Gastrocnemius medialis (tissue), 4 donors: ENCODE data around the gene THOP1. TPM values are rescaled to one million over a fixed set of nuclear protein-coding genes. Genes with fewer than 3 reads are reported as not detected.

Source experiments
- ATAC-seq, 2 donors: fragments of 150-250 bp; one replicate each; pipeline ENCODE4 v1.9.1; 2016
- DNase-seq, 2 donors: peaks; one replicate each; pipeline ENCODE4 v3.0.0-alpha.2; 2019
- H3K27ac ChIP-seq, 4 donors: fragments of 200-600 bp; sonication (generic); 1 replicate in 1 of 4; 2 replicates in 3 of 4; pipeline ENCODE4 v1.5.1; 2016 to 2018; ENCODE audit warnings: mild to moderate bottlenecking in 2 of 4, moderate library complexity in 1 of 4
- H3K27me3 ChIP-seq, 3 donors: fragments of 200-600 bp; sonication (generic) in 2 of 3; 1 replicate in 1 of 3; 2 replicates in 2 of 3; pipeline versions ENCODE4 v1.5.1 to v1.6.0; 2016 to 2019; ENCODE audit warnings: mild to moderate bottlenecking in 1 of 3, moderate library complexity in 1 of 3
- H3K36me3 ChIP-seq, 2 donors: fragments of 200-600 bp; sonication (generic) in 1 of 2; one replicate each; pipeline ENCODE4 v1.5.1; 2017 to 2018
- H3K4me1 ChIP-seq, 2 donors: fragments of 200-600 bp; sonication (generic) in 1 of 2; one replicate each; pipeline ENCODE4 v1.5.1; 2016 to 2017; ENCODE audit warnings: mild to moderate bottlenecking in 2 of 2
- H3K4me3 ChIP-seq, 4 donors: fragments of 200-600 bp; sonication (generic) in 3 of 4; 1 replicate in 1 of 4; 2 replicates in 3 of 4; pipeline ENCODE4 v1.5.1; 2016 to 2019; ENCODE audit warnings: mild to moderate bottlenecking in 2 of 4
- H3K9me3 ChIP-seq, 3 donors: fragments of 200-600 bp; sonication (generic) in 2 of 3; 1 replicate in 1 of 3; 2 replicates in 2 of 3; pipeline ENCODE4 v1.5.1; 2016 to 2019
- POLR2A ChIP-seq, 2 donors: fragments of 450-650 bp; IDR thresholded peaks; one replicate each; pipeline ENCODE4 v1.6.1; 2017; ENCODE audit warnings: antibody characterized with exemption in 2 of 2, mild to moderate bottlenecking in 2 of 2, moderate library complexity in 2 of 2
- in situ Hi-C, 4 donors: fragments of 200-750 bp; cut with MboI; loops; one replicate each; pipeline versions ENCODE4 v1.15.0 to v1.8.0; 2017; ENCODE audit warnings: low sequenced_read_pairs in 4 of 4
- intact Hi-C: fragments of 100-400 bp; cut with DNase I; formaldehyde crosslinking; loops from one replicate; pipeline ENCODE4 v1.15.1; 2023; ENCODE audit warnings: low total_unique reads
- total RNA-seq, 4 donors: library from RNA; depleted of rRNA; stranded (reverse); fragments of >200 nt; gene quantifications; one replicate each; pipeline versions ENCODE4 v1.1.0 to v1.2.3, GENCODE V29; 2016
- TF ChIP-seq, protein P1 (sequence below), 5 experiments: fragments of 450-650 bp in 3 of 5; fragments of 200-600 bp in 2 of 5; sonication (generic) in 2 of 5; IDR thresholded peaks in 4 of 5; conservative IDR thresholded peaks in 1 of 5; 1 replicate in 4 of 5; 2 replicates in 1 of 5; pipeline ENCODE4 v1.5.1; 2016 to 2019; ENCODE audit warnings: antibody characterized with exemption in 5 of 5, mild to moderate bottlenecking in 3 of 5, moderate library complexity in 3 of 5

THOP1 gene
- total RNA-seq, 4 donors from 2014 or later, result 31.5 to 114 (median 73.0) TPM

DNA sequence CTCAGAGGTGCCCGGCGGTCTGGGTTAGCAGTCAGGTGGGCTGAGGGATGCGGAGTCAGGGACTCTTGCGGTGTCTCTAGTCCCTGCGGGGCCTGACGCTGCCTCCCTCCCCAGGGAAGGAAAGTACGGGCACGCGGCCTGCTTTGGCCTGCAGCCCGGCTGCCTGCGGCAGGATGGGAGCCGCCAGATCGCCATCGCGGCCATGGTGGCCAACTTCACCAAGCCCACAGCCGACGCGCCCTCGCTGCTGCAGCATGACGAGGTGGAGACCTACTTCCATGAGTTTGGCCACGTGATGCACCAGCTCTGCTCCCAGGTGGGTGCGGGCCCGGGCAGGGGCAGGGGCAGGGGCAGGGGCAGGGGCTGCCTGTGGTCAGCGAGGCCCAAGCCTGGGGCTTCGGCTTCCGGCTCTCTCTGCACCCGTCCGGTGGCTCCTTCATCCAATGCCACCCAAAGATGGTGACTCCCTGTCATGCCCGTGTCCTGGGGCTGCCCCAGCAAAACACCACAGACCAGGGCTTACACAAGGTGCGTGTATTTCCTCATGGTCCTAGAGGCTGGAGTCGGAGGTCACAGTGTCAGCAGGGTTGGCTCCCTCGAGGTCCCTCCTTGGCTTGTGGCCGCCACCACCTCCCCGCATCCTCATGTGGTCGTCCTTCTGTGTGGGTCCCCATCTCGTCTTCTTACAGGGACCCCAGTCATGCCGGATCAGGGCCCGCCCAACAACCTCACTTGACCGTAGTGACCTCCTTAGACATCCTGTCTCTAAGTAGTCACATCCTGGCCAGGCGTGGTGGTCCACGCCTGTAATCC is 23.0 kb downstream of the THOP1 start:
- ATAC-seq (no peak), DNase-seq (no peak)
- Histone ChIP-seq H3K4me3 (no peak overlapping the region), H3K4me1 (no peaks in the 10 kb centered on the region), H3K36me3 (peaks cover 0 to 36% of the 10 kb centered on the region in 2 donors), H3K27ac (no peak overlapping the region), H3K27me3 (no peaks in the 10 kb centered on the region), H3K9me3 (no peaks in the 10 kb centered on the region)
- intact Hi-C loops (no loop called here), in situ Hi-C loops (no loop called here)
- TF ChIP-seq, protein P1, sequence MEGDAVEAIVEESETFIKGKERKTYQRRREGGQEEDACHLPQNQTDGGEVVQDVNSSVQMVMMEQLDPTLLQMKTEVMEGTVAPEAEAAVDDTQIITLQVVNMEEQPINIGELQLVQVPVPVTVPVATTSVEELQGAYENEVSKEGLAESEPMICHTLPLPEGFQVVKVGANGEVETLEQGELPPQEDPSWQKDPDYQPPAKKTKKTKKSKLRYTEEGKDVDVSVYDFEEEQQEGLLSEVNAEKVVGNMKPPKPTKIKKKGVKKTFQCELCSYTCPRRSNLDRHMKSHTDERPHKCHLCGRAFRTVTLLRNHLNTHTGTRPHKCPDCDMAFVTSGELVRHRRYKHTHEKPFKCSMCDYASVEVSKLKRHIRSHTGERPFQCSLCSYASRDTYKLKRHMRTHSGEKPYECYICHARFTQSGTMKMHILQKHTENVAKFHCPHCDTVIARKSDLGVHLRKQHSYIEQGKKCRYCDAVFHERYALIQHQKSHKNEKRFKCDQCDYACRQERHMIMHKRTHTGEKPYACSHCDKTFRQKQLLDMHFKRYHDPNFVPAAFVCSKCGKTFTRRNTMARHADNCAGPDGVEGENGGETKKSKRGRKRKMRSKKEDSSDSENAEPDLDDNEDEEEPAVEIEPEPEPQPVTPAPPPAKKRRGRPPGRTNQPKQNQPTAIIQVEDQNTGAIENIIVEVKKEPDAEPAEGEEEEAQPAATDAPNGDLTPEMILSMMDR (IDR thresholded peaks at IDR 0.05 in 4 of 5, conservative IDR thresholded peaks at IDR 0.05 in 1 of 5), result no peak
- no peak for TF ChIP-seq POLR2A (IDR thresholded peaks at IDR 0.05)

DNA sequence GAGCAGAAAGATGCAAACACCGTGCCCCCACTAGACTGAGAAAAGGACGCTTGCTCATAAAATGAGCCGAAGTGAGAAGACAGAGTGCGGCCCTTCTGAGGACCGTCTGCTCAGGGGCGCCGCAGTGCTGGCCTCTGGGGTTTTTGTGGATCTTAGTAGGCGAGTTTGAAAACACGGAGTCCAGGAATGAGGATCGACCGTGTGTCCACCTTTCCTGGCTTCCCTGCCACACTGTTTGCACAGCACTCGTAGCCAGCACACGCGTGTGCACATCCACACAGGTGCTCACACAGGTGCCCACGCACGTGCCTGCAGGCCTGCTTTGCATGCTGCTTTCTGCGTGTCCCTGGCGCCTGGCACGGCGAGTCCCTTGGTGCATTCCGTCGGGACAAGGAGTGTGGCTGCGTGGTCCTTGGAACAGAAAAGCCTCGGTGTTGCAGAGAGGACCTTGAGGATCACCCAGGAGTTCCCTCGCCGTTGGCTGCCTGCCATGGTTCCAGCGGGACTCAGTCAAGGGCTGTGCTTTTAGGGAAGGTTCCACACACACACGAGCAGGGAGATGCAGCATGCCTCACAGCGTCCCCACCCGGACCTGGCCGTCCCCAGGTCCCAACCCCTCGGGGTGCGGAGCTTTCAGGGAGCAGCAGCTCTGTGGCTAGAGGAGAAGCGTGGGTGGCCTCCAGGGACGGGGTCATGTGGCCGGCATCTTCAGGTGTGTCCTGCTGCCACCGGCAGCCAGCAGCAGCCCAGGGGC is 24.3 kb downstream of the THOP1 start:
- DNase-seq (no peak), ATAC-seq (no peak)
- no peak for TF ChIP-seq POLR2A (IDR thresholded peaks at IDR 0.05)
- TF ChIP-seq, protein P1 (IDR thresholded peaks at IDR 0.05 in 4 of 5, conservative IDR thresholded peaks at IDR 0.05 in 1 of 5), result no peak
- Histone ChIP-seq H3K27me3 (no peaks in the 10 kb centered on the region), H3K9me3 (no peaks in the 10 kb centered on the region), H3K4me1 (no peaks in the 10 kb centered on the region), H3K27ac (no peak overlapping the region), H3K36me3 (peaks cover 0 to 36% of the 10 kb centered on the region in 2 donors), H3K4me3 (no peak overlapping the region)
- intact Hi-C loops (no loop called here), in situ Hi-C loops (no loop called here)

DNA sequence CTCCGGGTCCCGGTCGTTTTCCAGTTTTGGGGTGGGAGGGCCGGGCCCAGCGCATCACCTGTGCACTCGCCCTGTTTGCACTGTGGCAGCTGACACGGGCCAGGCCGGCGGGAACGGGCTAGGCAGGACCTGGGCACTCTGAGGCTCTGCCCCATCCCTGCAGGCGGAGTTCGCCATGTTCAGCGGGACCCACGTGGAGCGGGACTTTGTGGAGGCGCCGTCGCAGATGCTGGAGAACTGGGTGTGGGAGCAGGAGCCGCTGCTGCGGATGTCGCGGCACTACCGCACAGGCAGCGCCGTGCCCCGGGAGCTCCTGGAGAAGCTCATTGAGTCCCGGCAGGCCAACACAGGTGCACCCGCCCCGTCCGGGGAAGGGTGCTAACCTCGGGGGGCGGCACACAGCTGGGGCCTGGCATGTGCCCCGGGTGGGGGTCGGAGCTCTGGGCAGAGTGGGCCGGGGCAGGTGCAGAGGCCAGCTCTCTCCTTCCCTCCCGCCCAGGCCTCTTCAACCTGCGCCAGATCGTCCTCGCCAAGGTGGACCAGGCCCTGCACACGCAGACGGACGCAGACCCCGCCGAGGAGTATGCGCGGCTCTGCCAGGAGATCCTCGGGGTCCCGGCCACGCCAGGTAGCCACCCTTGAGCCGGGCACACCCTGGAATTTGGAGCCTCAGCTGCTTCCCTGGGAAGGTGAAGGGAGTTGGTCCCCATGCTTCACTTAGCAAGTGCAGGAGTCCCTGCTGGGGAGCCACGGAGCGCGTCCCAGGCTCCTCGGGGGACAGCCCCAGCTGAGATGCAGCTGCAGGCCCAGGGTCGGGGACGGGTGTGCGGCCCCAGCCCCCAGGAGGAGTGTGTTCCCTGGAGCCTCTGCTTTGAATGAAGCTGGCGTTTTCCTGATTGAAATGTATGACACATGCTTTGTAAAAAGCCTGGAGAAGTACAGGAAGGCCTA is 25.1 kb downstream of the THOP1 start:
- no peak overlapping the region for H3K27ac ChIP-seq
- intact Hi-C loops (no loop called here), in situ Hi-C loops (no loop called here)
- no peaks in the 10 kb centered on the region for H3K27me3 ChIP-seq
- H3K9me3 ChIP-seq, result no peaks in the 10 kb centered on the region
- no peak for TF ChIP-seq POLR2A (IDR thresholded peaks at IDR 0.05)
- TF ChIP-seq, protein P1 (IDR thresholded peaks at IDR 0.05 in 4 of 5, conservative IDR thresholded peaks at IDR 0.05 in 1 of 5), result no peak
- DNase-seq, result no peak
- H3K4me1 ChIP-seq, result no peaks in the 10 kb centered on the region
- H3K4me3 ChIP-seq, result no peak overlapping the region
- peaks cover 0 to 32% of the 10 kb centered on the region in 2 donors for H3K36me3 ChIP-seq
- ATAC-seq, result no peak

DNA sequence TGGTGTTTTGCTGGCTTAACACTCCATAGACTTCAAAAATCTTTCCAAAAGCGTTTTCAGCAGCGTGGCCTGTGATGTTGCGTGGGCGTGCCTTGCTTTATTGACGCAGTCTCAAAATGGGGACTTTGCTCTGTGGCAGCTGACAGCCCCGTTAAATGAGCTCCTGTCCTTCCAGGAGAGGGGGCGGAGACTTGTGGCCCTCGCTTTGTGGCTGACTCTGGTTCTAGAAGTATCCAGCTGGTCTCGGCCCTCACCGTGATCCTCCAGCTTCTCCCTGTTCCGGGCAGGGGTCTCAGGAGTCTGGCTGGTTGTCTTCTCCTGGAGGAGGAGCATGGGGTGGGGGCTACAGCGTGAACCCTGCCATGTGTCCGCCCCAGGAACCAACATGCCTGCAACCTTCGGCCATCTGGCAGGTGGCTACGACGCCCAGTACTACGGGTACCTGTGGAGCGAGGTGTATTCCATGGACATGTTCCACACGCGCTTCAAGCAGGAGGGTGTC is 26.0 kb downstream of the THOP1 start:
- H3K4me3 ChIP-seq, result no peak overlapping the region
- intact Hi-C loops, result no loop called here
- no peak for TF ChIP-seq POLR2A (IDR thresholded peaks at IDR 0.05)
- TF ChIP-seq, protein P1 (IDR thresholded peaks at IDR 0.05 in 4 of 5, conservative IDR thresholded peaks at IDR 0.05 in 1 of 5), result no peak
- H3K27me3 ChIP-seq, result no peaks in the 10 kb centered on the region
- no peak overlapping the region for H3K27ac ChIP-seq
- ATAC-seq (no peak), DNase-seq (no peak)
- in situ Hi-C loops, result no loop called here
- no peaks in the 10 kb centered on the region for H3K4me1 ChIP-seq
- H3K36me3 ChIP-seq, result peaks cover 0 to 31% of the 10 kb centered on the region in 2 donors
- no peaks in the 10 kb centered on the region for H3K9me3 ChIP-seq
